ENCODE data around the gene LRIG3. TPM values are rescaled to one million over a fixed set of nuclear protein-coding genes. Genes with fewer than 3 reads are reported as not detected.

Gene LRIG3
- total and polyA plus RNA-seq, 2 of the 4 experiments (the other 2 are of a cell fraction) = 26.4 to 71.2 TPM

- no peak overlapping the region for H3K4ac ChIP-seq (ENCODE audit: low read depth, low read length)
- no peak overlapping the region for H3K56ac ChIP-seq (ENCODE audit: extremely low read depth, insufficient read depth, low read length)
- in situ Hi-C loops (cut with MboI; ENCODE audit: low sequenced_read_pairs) (loop anchor here (25.0 kb wide), 1 partner anchor 911 kb away; no protein-coding TSS in a partner anchor), dilution Hi-C loops (cut with HindIII; ENCODE audit: low sequenced_read_pairs, unreplicated experiment) (no loop called here), intact Hi-C loops (cut with micrococcal nuclease) (no loop called here)
- H3K36me3 ChIP-seq (ENCODE audit: control insufficient read depth, insufficient read depth, low read length) = peaks cover 12% of the 10 kb centered on the region
- H3K14ac ChIP-seq (replicated peaks; ENCODE audit: low read depth, low read length) = no peak overlapping the region
- TF ChIP-seq RAD21 (IDR thresholded peaks at IDR 0.05; ENCODE audit: low read length) = no peak
- TF ChIP-seq MXI1 (IDR thresholded peaks at IDR 0.05; ENCODE audit: borderline replicate concordance, low read depth, low read length) = no peak
- no peak for TF ChIP-seq FOS (IDR thresholded peaks at IDR 0.05; ENCODE audit: low read depth, low read length)
- no peak for TF ChIP-seq RCOR1 (IDR thresholded peaks at IDR 0.05; ENCODE audit: insufficient replicate concordance, low read length)
- TF ChIP-seq ELK1 (IDR thresholded peaks at IDR 0.05; ENCODE audit: borderline replicate concordance, low read depth, low read length) = no peak
- no peak for TF ChIP-seq BHLHE40 (IDR thresholded peaks at IDR 0.05; ENCODE audit: low read depth, low read length)
- TF ChIP-seq MAFK (IDR thresholded peaks at IDR 0.05; ENCODE audit: low read depth, low read length) = no peak
- no peak for TF ChIP-seq CEBPB (IDR thresholded peaks at IDR 0.05; ENCODE audit: low read depth, low read length)
- TF ChIP-seq USF2 (IDR thresholded peaks at IDR 0.05; ENCODE audit: low read depth, low read length) = no peak
- no peak for TF ChIP-seq RFX5 (IDR thresholded peaks at IDR 0.05; ENCODE audit: low read depth, low read length)
- H3K4me2 ChIP-seq (ENCODE audit: low read depth, low read length) = no peak overlapping the region
- ChIA-PET CTCF (no interaction called here), POLR2A (ENCODE audit: unreplicated experiment) (interaction anchor here (0.6 kb wide), 1 partner anchor 196 kb away, joined by 3 read pairs; no protein-coding TSS in a partner anchor)
- ATAC-seq (ENCODE audit: low read depth) = no peak
- H2BK15ac ChIP-seq (ENCODE audit: low read depth, low read length) = no peak overlapping the region
- no TSS peak for BruUV-seq (replicated peaks)
- no peaks in the 10 kb centered on the region for H3K27me3 ChIP-seq (ENCODE audit: control insufficient read depth, insufficient read depth, low read length)
- peaks cover 5% of the 10 kb centered on the region for H3K4me1 ChIP-seq (ENCODE audit: control insufficient read depth, insufficient read depth, low read length)
- no peak overlapping the region for H2BK5ac ChIP-seq (ENCODE audit: low read depth, low read length, poor library complexity, severe bottlenecking)
- H3K18ac ChIP-seq (ENCODE audit: low read depth, low read length) = no peak overlapping the region
- no peak overlapping the region for H2AK9ac ChIP-seq (replicated peaks; ENCODE audit: low read depth, low read length, poor library complexity)
- no peak overlapping the region for H4K5ac ChIP-seq (ENCODE audit: low read depth, low read length)
- H3K23ac ChIP-seq (ENCODE audit: low read depth, low read length) = no peak overlapping the region
- peaks cover 11% of the 10 kb centered on the region; the same call in 1 of the 2 replicates for H3K9me1 ChIP-seq (ENCODE audit: insufficient read depth, low read length)
- no peak overlapping the region for H2AFZ ChIP-seq (replicated peaks; ENCODE audit: low read length, poor library complexity)
- no peak overlapping the region for H3K27ac ChIP-seq (ENCODE audit: insufficient read depth, low read length)
- H4K91ac ChIP-seq (ENCODE audit: insufficient read depth, low read depth, low read length) = no peak overlapping the region
- no peak overlapping the region for H3K9ac ChIP-seq (ENCODE audit: low read depth, low read length)
- no peak overlapping the region for H4K8ac ChIP-seq (ENCODE audit: low read depth in 2 of 2, low read length in 2 of 2)
- peaks cover 32% of the 10 kb centered on the region for H4K20me1 ChIP-seq (ENCODE audit: insufficient read depth, low read length)
- no peak overlapping the region for H2BK120ac ChIP-seq (ENCODE audit: low read depth, low read length)
- WGBS, 2 experiments (ENCODE audit: extremely low coverage in 2 of 2, insufficient read length in 1 of 2) = 92% methylated on average over 2 of the region's 4 CpGs; no CpG with 5 or more reads in 1 of the 2 experiments
- H2BK20ac ChIP-seq (ENCODE audit: low read depth, low read length) = no peak overlapping the region
- H3K79me1 ChIP-seq (ENCODE audit: low read depth in 1 of 2, low read length in 2 of 2) = peaks cover 33 to 59% of the 10 kb centered on the region in 2 experiments
- H2AK5ac ChIP-seq (ENCODE audit: low read depth, low read length) = no peak overlapping the region
- no peaks in the 10 kb centered on the region for H3K9me3 ChIP-seq (ENCODE audit: control insufficient read depth, insufficient read depth, low read length)
- H3K4me3 ChIP-seq (ENCODE audit: insufficient read depth, low read depth, low read length) = no peak overlapping the region
- no peak for DNase-seq
Observed at GRCh38 chr12:58897969-58898368, 22.3 kb downstream of the LRIG3 start.
